PC-3 (cell line): ENCODE measurements around the gene PIGU. TPM values are rescaled to one million over a fixed set of nuclear protein-coding genes. Genes with fewer than 3 reads are reported as not detected.

Experiments used
- ATAC-seq: fragments of 200-7000 bp; cut with Tn5 transposase; 2 replicates; pipeline ENCODE4 v1.9.1; 2020; ENCODE audit warnings: mild to moderate bottlenecking, moderate library complexity
- BruUV-seq: library from RNA; stranded (reverse); fragments of 400-500 nt; replicated peaks from 2 replicates; lab custom pipeline; 2021; lab: Mats Ljungman, UMichigan
- CTCF ChIA-PET: fragments of 300-600 bp; sonication (Branson Sonifier 250); formaldehyde crosslinking; loops from one replicate; lab custom pipeline; 2022; ENCODE audit warnings: antibody characterized with exemption; lab: Charles Lee
- POLR2A ChIA-PET: fragments of 300-600 bp; sonication (Branson Sonifier 250); formaldehyde crosslinking; loops from one replicate; lab custom pipeline; 2022; ENCODE audit warnings: antibody characterized with exemption; ENCODE audit not compliant: unreplicated experiment; lab: Charles Lee
- DNase-seq: peaks from one replicate; pipeline ENCODE4 v3.0.0-alpha.2; 2015
- H2AFZ ChIP-seq: fragments of 300-600 bp; sonication (generic); 2 replicates; pipeline ENCODE4 v1.6.0; 2016; ENCODE audit warnings: antibody characterized with exemption, low read length
- H3F3A ChIP-seq: fragments of 300-600 bp; sonication (generic); one replicate; pipeline ENCODE4 v1.6.0; 2017; ENCODE audit warnings: antibody characterized with exemption, low read length, control low read depth, mild to moderate bottlenecking; ENCODE audit not compliant: unreplicated experiment
- H3K27ac ChIP-seq: fragments of 300-600 bp; sonication (generic); 2 replicates; pipeline ENCODE4 v1.5.1; 2016; ENCODE audit warnings: mild to moderate bottlenecking, low read length
- H3K27me3 ChIP-seq: fragments of 300-600 bp; sonication (generic); 2 replicates; pipeline ENCODE4 v1.6.1; 2016; ENCODE audit warnings: low read length, mixed read lengths
- H3K36me3 ChIP-seq: fragments of 300-600 bp; sonication (generic); 2 replicates; pipeline ENCODE4 v1.6.1; 2016; ENCODE audit warnings: low read depth, mixed run types, low read length, mixed read lengths
- H3K4me1 ChIP-seq: fragments of 300-600 bp; sonication (generic); 2 replicates; pipeline ENCODE4 v1.5.1; 2016; ENCODE audit warnings: low read length; ENCODE audit not compliant: insufficient read depth
- H3K4me2 ChIP-seq: fragments of 300-600 bp; sonication (generic); 2 replicates; pipeline ENCODE4 v1.6.0; 2016; ENCODE audit warnings: low read length
- H3K4me3 ChIP-seq: fragments of 300-600 bp; sonication (generic); 2 replicates; pipeline ENCODE4 v1.5.1; 2016; ENCODE audit warnings: mild to moderate bottlenecking, low read length, mixed read lengths
- H3K79me2 ChIP-seq: fragments of 300-600 bp; sonication (generic); 2 replicates; pipeline ENCODE4 v1.6.1; 2017; ENCODE audit warnings: low read length, mixed read lengths
- H3K9ac ChIP-seq: fragments of 300-600 bp; sonication (generic); 2 replicates; pipeline ENCODE4 v1.6.0; 2016; ENCODE audit warnings: mild to moderate bottlenecking, low read length
- H3K9me2 ChIP-seq: fragments of 300-600 bp; sonication (generic); replicated peaks from 2 replicates; pipeline ENCODE4 v1.6.1; 2016; ENCODE audit warnings: mixed run types, low read length, mixed read lengths
- H3K9me3 ChIP-seq: fragments of 300-600 bp; sonication (generic); 2 replicates; pipeline ENCODE4 v1.6.1; 2016; ENCODE audit warnings: low read length, mixed read lengths
- H4K20me1 ChIP-seq: fragments of 300-600 bp; sonication (generic); 2 replicates; pipeline ENCODE4 v1.6.1; 2016; ENCODE audit warnings: low read length, mixed read lengths
- CTCF ChIP-seq: fragments of 300-600 bp; sonication (generic); conservative IDR thresholded peaks from 2 replicates; pipeline ENCODE4 v1.5.1; 2017; ENCODE audit warnings: antibody characterized with exemption, low read depth, mild to moderate bottlenecking, low read length
- EZH2 ChIP-seq: fragments of 300-600 bp; sonication (generic); IDR thresholded peaks from one replicate; pipeline ENCODE4 v1.6.1; 2017; ENCODE audit warnings: antibody characterized with exemption, mild to moderate bottlenecking, low read length; ENCODE audit not compliant: unreplicated experiment
- EZH2phosphoT487 ChIP-seq: fragments of 300-600 bp; sonication (generic); IDR thresholded peaks from 2 replicates; pipeline ENCODE4 v1.6.1; 2018; ENCODE audit warnings: mild to moderate bottlenecking, antibody characterized with exemption, low read length, borderline replicate concordance
- intact Hi-C: fragments of 100-400 bp; cut with micrococcal nuclease; formaldehyde crosslinking; loops from 2 replicates; pipeline ENCODE4 v1.9.0; 2023
- total RNA-seq: library from RNA; depleted of rRNA; stranded (reverse); fragments of >200 nt; gene quantifications from 2 replicates; pipeline ENCODE4 v1.2.3, GENCODE V29; 2014

The PIGU gene
- total RNA-seq, 1 experiment from 2014 or later, result 24.5 TPM

GRCh38 chr20:34564833-34565232, 112.1 kb downstream of the PIGU start:
- H3K4me3 ChIP-seq, result no peak overlapping the region
- no peak overlapping the region for H3K9ac ChIP-seq
- TF ChIP-seq EZH2phosphoT487, result no peak
- TF ChIP-seq CTCF, result no peak
- TF ChIP-seq EZH2, result no peak
- H3K4me2 ChIP-seq, result no peak overlapping the region
- H3K4me1 ChIP-seq, result no peaks in the 10 kb centered on the region
- BruUV-seq, result no TSS peak
- no peak overlapping the region for H2AFZ ChIP-seq
- no peaks in the 10 kb centered on the region for H4K20me1 ChIP-seq
- CTCF ChIA-PET, result no interaction called here
- H3K9me2 ChIP-seq, result no peaks in the 10 kb centered on the region
- H3K79me2 ChIP-seq, result no peaks in the 10 kb centered on the region
- ATAC-seq, result no peak
- DNase-seq, result no peak
- intact Hi-C loops, result no loop called here
- no peaks in the 10 kb centered on the region for H3K27me3 ChIP-seq
- no peaks in the 10 kb centered on the region for H3K36me3 ChIP-seq
- no peaks in the 10 kb centered on the region for H3K9me3 ChIP-seq
- POLR2A ChIA-PET, result no interaction called here
- H3F3A ChIP-seq, result no peaks in the 10 kb centered on the region
- no peak overlapping the region for H3K27ac ChIP-seq

GRCh38 chr20:34562641-34563040, 114.3 kb downstream of the PIGU start:
- Histone ChIP-seq H3K36me3 (no peaks in the 10 kb centered on the region), H3K27me3 (no peaks in the 10 kb centered on the region), H3K4me3 (no peak overlapping the region), H4K20me1 (no peaks in the 10 kb centered on the region), H3K79me2 (no peaks in the 10 kb centered on the region), H3K9me2 (no peaks in the 10 kb centered on the region), H3K9me3 (no peaks in the 10 kb centered on the region), H3K27ac (no peak overlapping the region), H3K9ac (no peak overlapping the region), H3K4me2 (no peak overlapping the region), H3K4me1 (peaks cover 4% of the 10 kb centered on the region; the same call in 1 of the 2 replicates), H2AFZ (no peak overlapping the region), H3F3A (no peaks in the 10 kb centered on the region)
- POLR2A ChIA-PET, result interaction anchor here (0.6 kb wide), 1 partner anchor 136 kb away, joined by 4 read pairs; no protein-coding TSS in a partner anchor
- intact Hi-C loops, result no loop called here
- BruUV-seq, result no TSS peak
- TF ChIP-seq EZH2phosphoT487, result no peak
- peak; percentile 53 for TF ChIP-seq CTCF
- no peak for TF ChIP-seq EZH2
- CTCF ChIA-PET, result interaction anchor here (1.1 to 1.5 kb wide), 2 partner anchors 151 to 207 kb away, joined by 3 to 4 read pairs; no protein-coding TSS in a partner anchor
- no peak for ATAC-seq
- DNase-seq, result peak; percentile 21

GRCh38 chr20:34561661-34562060, 115.2 kb downstream of the PIGU start:
- Histone ChIP-seq H3F3A (no peaks in the 10 kb centered on the region), H3K9me3 (no peaks in the 10 kb centered on the region), H3K4me1 (peaks cover 4% of the 10 kb centered on the region; the same call in 1 of the 2 replicates), H3K4me2 (no peak overlapping the region), H3K27me3 (no peaks in the 10 kb centered on the region), H3K36me3 (no peaks in the 10 kb centered on the region), H3K9me2 (no peaks in the 10 kb centered on the region), H3K79me2 (no peaks in the 10 kb centered on the region), H3K4me3 (no peak overlapping the region), H3K9ac (no peak overlapping the region), H2AFZ (no peak overlapping the region), H4K20me1 (no peaks in the 10 kb centered on the region), H3K27ac (no peak overlapping the region)
- POLR2A ChIA-PET, result interaction anchor here (0.6 kb wide), 1 partner anchor 11 kb away, joined by 4 read pairs; no protein-coding TSS in a partner anchor
- intact Hi-C loops, result no loop called here
- no TSS peak for BruUV-seq
- ATAC-seq, result no peak
- CTCF ChIA-PET, result interaction anchor here (1.1 to 1.5 kb wide), 2 partner anchors 152 to 208 kb away, joined by 3 to 4 read pairs; no protein-coding TSS in a partner anchor
- TF ChIP-seq CTCF (no peak), EZH2 (no peak), EZH2phosphoT487 (no peak)
- DNase-seq, result no peak
